Stimulated activated CD8-positive, alpha-beta memory T cell treated with anti-CD3 and anti-CD28 coated beads, Interleukin-2, amount 100 ng/mL, for 1 hour (primary cell): ENCODE results near the gene ADAMTS10.
"Not testable (repeated sequence)": the region's sequence is repeated elsewhere in the genome, so short reads cannot be mapped to it uniquely, and the experiment has no call there.

ENCODE experiments used
- DNase-seq, 2 donors: peaks; one replicate each; pipeline ENCODE4 v3.0.0-alpha.2; 2020; ENCODE audit warnings: low read depth in 2 of 2

ADAMTS10 gene

GRCh38 chr19:8626842-8627241 lies 16.3 kb upstream of the ADAMTS10 start:
- DNase-seq = no peak

DNA sequence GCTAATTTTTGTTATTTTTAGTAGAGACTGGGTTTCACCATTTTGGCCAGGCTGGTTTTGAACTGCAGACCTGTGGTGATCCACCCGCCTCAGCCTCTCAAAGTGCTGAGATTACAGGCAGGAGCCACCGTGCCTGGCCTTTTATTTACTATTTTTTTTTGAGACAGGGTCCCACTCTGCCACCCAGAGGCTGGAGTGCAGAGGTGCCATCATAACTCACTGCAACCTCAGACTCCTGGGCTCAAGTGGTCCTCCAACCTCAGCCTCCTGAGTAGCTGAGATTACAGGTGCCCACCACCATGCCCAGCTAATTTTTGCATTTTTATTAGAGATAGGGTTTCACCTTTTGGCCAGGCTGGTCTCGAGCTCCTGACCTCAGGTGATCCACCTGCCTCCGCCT lies 12.4 kb upstream of the ADAMTS10 start:
- not testable (repeated sequence) for DNase-seq

DNA sequence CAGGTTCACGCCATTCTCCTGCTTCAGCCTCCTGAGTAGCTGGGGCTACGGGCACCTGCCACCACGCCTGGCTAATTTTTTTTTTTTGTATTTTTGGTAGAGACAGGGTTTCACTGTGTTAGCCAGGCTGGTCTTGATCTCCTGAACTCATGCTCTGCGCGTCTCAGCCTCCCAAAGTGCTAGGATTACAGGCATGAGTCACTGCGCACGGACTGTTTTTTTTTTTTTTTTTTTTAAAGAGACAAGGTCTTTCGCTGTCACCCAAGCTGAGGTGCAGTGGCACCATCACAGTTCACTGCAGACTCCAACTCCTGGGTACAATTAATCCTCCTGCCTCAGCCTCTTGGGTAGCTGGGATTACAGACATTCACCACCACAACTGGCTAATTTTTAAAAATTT lies 8.2 kb upstream of the ADAMTS10 start:
- DNase-seq = no peak

- DNase-seq = no peak
Measured at GRCh38 chr19:8617984-8618383, 7.5 kb upstream of the ADAMTS10 start.

DNA sequence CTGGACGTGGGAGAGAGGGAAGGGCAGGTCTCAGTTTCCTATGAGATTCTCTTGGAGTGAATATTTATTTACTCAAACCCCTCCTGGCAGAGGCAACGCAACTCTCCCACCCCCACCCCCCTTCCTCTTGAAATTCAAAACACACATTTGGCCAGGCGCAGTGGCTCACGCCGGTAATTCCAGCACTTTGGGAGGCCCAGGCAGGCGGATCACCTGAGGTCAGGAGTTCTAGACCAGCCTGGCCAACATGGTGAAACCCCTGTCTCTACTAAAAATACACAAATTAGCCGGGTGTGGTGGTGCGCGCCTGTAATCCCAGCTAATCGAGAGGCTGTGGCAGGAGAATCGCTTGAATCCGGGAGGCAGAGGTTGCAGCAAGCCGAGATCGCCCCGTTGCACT lies 6.8 kb upstream of the ADAMTS10 start:
- DNase-seq = not testable (repeated sequence)

- no peak for DNase-seq
Measured at GRCh38 chr19:8616861-8617260, 6.3 kb upstream of the ADAMTS10 start.

GRCh38 chr19:8615813-8616596 lies 5.5 kb upstream of the ADAMTS10 start:
- DNase-seq = peak; percentile 22 to 23

GRCh38 chr19:8615024-8615423 lies 4.5 kb upstream of the ADAMTS10 start:
- DNase-seq = no peak

DNA sequence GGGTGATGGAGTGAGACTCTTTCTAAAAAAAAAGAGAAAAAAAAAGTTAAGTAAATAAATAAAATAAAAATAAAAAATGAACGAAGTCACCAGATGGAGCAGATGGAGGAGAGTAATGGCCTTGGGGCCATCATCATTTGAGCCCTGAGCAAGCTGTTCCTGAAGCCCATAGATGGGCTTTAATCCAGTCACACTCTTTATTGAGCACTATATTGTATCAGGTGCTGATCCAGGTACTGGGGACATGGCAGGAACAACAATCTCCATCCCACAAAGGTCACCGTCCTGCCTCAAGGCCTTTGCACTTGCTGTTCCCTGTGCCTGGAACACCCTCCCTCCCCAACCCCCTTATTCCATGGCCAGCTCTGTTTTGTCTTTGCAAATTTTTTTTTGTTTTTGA lies 3.9 kb upstream of the ADAMTS10 start:
- DNase-seq = no peak

DNA sequence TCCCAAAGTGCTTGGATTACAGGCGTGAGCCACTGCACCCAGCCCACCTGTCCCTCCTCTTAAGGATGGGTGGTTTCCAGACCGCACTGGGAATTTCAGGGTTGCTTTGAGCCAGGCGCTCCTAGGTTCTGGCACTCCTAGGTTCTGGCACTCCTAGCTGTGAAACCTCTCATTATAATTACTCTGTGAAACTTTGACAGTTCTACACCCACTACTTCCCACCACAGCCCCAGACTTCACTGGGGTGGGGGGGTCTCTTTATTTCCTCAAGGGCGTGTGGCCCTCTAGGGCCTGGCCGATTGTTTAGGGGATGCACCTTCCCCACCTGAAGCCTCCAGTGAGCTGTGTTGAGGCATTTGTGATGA lies 2.3 kb upstream of the ADAMTS10 start:
- no peak for DNase-seq

DNA sequence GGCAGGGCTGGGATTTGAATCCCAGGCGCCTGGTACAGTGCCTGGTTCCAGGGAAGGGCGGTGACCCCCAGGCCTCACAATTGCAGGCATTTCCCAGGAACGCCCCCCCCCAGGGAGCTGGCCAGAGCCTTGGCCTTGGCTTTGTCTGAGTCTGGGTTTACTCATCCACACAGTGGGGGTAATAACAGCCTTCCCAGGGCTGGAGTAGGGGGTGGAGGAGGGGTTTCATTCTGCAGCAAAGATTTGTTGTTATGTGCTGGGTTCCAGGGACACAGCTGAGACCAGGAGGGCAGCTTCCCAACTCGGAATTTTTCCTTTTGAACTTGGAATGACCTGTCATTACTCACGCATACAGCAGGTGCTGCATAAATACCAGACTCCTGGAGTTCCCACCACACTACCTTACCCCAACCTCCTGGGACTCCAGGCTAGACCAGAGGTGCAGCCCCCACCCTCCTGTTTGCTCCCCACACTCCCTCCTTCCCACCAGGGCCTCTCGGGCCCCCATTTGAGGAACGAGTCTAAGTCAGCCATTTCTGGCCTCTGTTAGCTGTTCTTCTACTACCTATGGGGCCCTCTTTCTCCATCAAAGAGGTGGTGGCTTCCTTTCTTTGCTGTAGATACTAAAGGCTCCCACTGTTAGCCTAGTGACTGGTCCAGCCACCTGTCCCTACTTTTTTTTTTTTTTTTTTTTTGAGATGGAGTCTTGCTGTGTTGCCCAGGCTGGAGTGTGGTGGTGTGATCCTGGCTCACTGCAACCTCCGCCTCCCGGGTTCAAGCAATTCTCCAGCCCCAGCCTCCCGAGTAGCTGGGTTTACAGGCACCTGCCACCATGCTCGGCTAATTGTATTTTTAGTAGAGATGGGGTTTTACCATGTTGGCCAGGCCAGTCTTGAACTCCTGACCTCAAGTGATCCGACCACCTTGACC lies 1.6 kb upstream of the ADAMTS10 start:
- no peak for DNase-seq

DNA sequence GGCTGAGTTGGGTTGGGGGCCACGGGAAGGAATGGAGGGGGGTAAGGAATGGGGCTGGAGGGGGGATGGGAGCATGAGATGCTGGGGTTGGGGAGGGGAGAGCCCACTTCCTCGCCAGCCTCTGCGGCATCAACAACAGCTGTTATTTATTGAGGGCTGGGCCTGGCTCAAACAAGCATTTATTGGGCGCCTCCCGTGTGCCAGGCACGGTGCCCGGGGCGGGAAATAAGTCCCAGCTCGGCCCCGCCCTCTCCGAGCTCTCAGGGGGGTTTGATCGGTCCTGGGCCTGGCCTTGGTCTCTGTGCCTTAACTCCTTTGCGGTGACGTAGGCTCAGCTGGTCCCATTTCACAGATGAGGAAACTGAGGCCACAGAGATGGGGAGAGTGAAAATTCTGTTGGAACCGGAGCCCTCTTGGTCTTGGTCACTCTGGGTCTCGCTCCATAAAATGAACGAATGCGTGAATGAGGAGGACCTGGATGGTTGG lies 919 bp upstream of the ADAMTS10 start:
- no peak for DNase-seq

DNA sequence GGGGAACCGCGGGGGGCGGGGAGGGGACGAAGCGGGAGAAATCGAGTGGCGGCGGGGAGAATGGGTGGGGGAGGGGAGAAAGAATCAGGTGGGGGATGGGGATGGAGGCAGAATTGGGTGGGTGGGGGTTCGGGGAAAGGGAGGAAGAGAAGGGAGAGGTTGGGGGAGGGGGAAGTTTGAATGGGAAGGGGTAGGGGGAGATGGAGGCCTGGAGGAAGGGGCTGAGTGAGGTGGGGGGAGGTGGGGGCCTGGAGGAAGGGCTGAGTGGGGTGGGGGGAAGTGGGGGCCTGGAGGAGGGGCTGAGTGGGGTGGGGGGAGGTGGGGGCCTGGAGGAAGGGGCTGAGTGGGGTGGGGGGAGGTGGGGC lies 403 bp upstream of the ADAMTS10 start:
- no peak for DNase-seq

DNA sequence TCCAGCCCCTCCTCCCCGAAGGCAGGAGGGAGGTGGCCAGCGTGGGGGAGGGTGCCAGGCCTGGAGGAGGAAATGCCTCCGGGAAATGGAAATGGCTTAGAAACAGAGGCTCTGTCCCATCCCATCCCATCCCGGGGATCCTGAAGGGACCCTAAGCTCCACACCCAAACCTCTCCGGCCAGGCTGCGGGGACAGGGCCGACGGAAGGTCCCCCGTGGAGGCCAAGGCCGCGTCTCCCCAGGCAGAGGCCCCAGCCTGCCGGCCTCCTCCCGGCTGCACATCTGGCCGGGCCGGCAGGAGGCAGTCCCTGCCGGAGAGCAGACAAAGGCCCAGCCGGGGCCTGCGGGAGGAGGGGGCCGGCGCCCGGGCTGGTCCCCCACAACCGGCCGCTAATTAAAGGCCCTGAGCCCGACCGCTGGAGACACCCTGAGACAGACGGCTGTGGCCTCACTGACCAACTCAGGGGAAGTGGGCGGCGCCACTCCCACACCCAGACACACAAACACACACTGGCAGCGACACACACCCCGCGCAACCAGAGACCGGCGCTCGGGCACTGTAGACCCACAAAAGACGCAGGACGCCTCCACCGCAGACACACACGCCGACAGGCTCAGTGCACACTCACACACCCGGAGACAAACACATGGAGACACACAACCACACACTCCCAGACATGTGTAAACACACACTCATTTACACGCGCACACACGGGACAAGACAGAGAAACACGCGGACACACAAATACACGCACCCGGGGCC lies 1.1 kb downstream of the ADAMTS10 start:
- no peak for DNase-seq

GRCh38 chr19:8608941-8609278 lies 1.6 kb downstream of the ADAMTS10 start:
- DNase-seq = no peak

- DNase-seq = no peak
Measured at GRCh38 chr19:8607386-8607785, 3.1 kb downstream of the ADAMTS10 start.

- no peak for DNase-seq
Measured at GRCh38 chr19:8605514-8605913, 5.0 kb downstream of the ADAMTS10 start.

GRCh38 chr19:8601796-8602195 lies 8.7 kb downstream of the ADAMTS10 start:
- no peak for DNase-seq

DNA sequence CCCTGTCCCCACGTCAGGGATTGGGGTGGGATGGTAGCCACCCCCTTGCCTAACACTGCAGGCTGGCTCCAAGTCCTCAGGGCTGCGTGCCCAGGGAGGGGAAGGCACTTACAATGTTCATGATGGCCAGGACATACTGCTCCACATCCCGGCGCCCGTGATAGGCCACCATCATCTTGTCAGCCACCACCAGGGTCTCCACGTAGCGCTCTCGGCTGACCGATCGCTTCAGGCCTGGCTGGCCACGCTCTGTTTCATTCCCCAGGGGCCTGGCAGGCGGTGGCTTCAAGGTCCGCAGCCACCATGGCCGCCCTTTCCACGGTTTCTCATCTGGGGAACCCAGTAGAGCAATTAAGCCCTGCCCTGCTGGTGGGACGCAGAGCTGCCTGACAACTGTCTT lies 9.7 kb downstream of the ADAMTS10 start:
- no peak for DNase-seq

- no peak for DNase-seq
Measured at GRCh38 chr19:8600064-8600463, 10.5 kb downstream of the ADAMTS10 start.

DNA sequence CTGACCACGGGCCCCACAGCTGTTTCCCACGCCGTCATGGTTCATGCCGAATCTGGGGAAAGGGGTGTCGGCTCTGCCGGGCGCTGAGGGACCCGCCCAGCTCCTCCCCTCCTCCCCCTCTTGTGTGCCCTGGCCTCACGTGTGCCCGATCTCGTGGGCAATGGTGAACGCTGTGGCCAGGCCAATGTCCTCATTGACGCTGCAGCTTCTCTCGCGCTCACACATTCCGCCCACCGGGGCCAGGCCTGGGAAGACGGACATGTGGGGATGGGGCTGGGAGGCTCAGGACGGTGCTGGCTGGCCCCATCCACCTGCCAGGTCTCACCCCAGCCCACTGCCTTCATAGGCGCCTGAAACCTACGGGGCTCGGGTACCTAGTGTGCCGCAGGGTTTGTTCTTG lies 14.3 kb downstream of the ADAMTS10 start:
- DNase-seq = no peak

DNA sequence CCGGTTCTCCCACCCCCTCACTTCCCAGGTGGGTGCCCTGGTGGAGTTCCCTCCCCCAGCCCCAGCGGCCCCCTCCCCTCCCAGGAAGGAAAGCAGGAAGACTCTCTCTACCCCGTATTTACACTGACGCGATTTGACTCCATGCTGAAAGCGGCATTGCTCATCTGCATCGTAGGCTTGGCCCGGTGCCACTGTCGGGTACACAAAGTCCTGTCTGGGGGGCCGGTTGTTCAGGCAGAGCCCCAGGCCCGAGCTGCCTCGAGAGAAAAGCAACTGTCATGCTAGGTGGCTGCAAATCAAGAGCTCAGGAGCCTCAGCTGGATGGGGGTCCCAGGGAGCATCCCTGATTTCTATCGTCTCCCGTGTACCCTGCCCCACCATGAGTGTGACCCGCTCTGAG lies 14.9 kb downstream of the ADAMTS10 start:
- no peak for DNase-seq
